MCF 10A (cell line): ENCODE data around the gene ST3GAL4. TPM values are rescaled to one million over a fixed set of nuclear protein-coding genes. Genes with fewer than 3 reads are reported as not detected.
"Not testable (repeated sequence)": the region's sequence is repeated elsewhere in the genome, so short reads cannot be mapped to it uniquely, and the experiment has no call there.

Experiments used
- BruUV-seq: library from RNA; stranded (reverse); fragments of 400-500 nt; replicated peaks from 2 replicates; lab custom pipeline; 2021; lab: Mats Ljungman, UMichigan
- CTCF ChIA-PET: fragments of 300-600 bp; sonication (Branson Sonifier 250); formaldehyde crosslinking; extraction: SDS; loops from one replicate; lab custom pipeline; 2021; ENCODE audit warnings: antibody characterized with exemption, inconsistent platforms; lab: Yijun Ruan, JAX
- POLR2A ChIA-PET: fragments of 300-600, 350-650 bp; sonication (Branson Sonifier 250); formaldehyde crosslinking; extraction: SDS; loops from one replicate; lab custom pipeline; 2020; ENCODE audit warnings: antibody characterized with exemption, inconsistent platforms; lab: Yijun Ruan, JAX
- DNase-seq: peaks from one replicate; pipeline ENCODE4 v3.0.0-alpha.2; 2018; ENCODE audit not compliant: unreplicated experiment
- H3K27ac Mint-ChIP-seq: one replicate; pipeline ENCODE4 v1.8.0; 2022; ENCODE audit warnings: mild to moderate bottlenecking, low read depth, mixed read lengths; ENCODE audit not compliant: unreplicated experiment
- H3K27me3 Mint-ChIP-seq: one replicate; pipeline ENCODE4 v1.8.0; 2022; ENCODE audit warnings: mixed read lengths; ENCODE audit not compliant: insufficient read depth, unreplicated experiment
- H3K36me3 Mint-ChIP-seq: one replicate; pipeline ENCODE4 v1.8.0; 2022; ENCODE audit warnings: mild to moderate bottlenecking, moderate library complexity, mixed read lengths; ENCODE audit not compliant: insufficient read depth, unreplicated experiment
- H3K4me1 Mint-ChIP-seq: one replicate; pipeline ENCODE4 v1.8.0; 2022; ENCODE audit warnings: mixed read lengths; ENCODE audit not compliant: insufficient read depth, unreplicated experiment
- H3K4me3 Mint-ChIP-seq: one replicate; pipeline ENCODE4 v1.8.0; 2022; ENCODE audit warnings: mild to moderate bottlenecking, moderate library complexity, mixed read lengths; ENCODE audit not compliant: unreplicated experiment
- H3K9me3 Mint-ChIP-seq: one replicate; pipeline ENCODE4 v1.8.0; 2022; ENCODE audit warnings: mixed read lengths; ENCODE audit not compliant: unreplicated experiment
- CTCF ChIP-seq: fragments of 200-600 bp; IDR thresholded peaks from one replicate; pipeline ENCODE4 v1.8.0; 2022; ENCODE audit warnings: antibody characterized with exemption, mild to moderate bottlenecking; ENCODE audit not compliant: unreplicated experiment
- intact Hi-C: fragments of 100-400 bp; cut with micrococcal nuclease; formaldehyde crosslinking; loops from 2 replicates; pipeline ENCODE4 v1.14.1; 2022
- total RNA-seq: library from RNA; stranded (reverse); gene quantifications from 2 replicates; pipeline ENCODE4 v1.2.3, GENCODE V29; 2022

ST3GAL4 gene
- total RNA-seq, 1 experiment from 2014 or later, result 15.3 TPM

GRCh38 chr11:126375726-126376125, 20.2 kb downstream of the ST3GAL4 start:
- no TSS peak for BruUV-seq
- intact Hi-C loops, result no loop called here
- no peak for TF ChIP-seq CTCF
- ChIA-PET CTCF (no interaction called here), POLR2A (no interaction called here)
- Mint-ChIP-seq H3K9me3 (no peaks in the 10 kb centered on the region), H3K27ac (peak overlapping the region; percentile 16), H3K27me3 (no peaks in the 10 kb centered on the region), H3K4me1 (peaks cover 26% of the 10 kb centered on the region), H3K4me3 (no peak overlapping the region), H3K36me3 (peaks cover 12% of the 10 kb centered on the region)
- peak; percentile 80 for DNase-seq

GRCh38 chr11:126378763-126379162, 23.3 kb downstream of the ST3GAL4 start:
- CTCF ChIA-PET, result no interaction called here
- no peak for TF ChIP-seq CTCF
- intact Hi-C loops, result no loop called here
- no TSS peak for BruUV-seq
- no peak overlapping the region for H3K27ac Mint-ChIP-seq
- POLR2A ChIA-PET, result interaction anchor here (0.5 kb wide), 1 partner anchor 729 kb away, joined by 8 read pairs; no protein-coding TSS in a partner anchor
- H3K4me1 Mint-ChIP-seq, result peaks cover 15% of the 10 kb centered on the region
- no peak overlapping the region for H3K4me3 Mint-ChIP-seq
- no peak for DNase-seq
- H3K36me3 Mint-ChIP-seq, result peaks cover 10% of the 10 kb centered on the region
- H3K27me3 Mint-ChIP-seq, result no peaks in the 10 kb centered on the region
- no peaks in the 10 kb centered on the region for H3K9me3 Mint-ChIP-seq

GRCh38 chr11:126380909-126381308, 25.4 kb downstream of the ST3GAL4 start:
- Mint-ChIP-seq H3K27ac (no peak overlapping the region), H3K9me3 (no peaks in the 10 kb centered on the region), H3K4me1 (peaks cover 14% of the 10 kb centered on the region), H3K4me3 (no peak overlapping the region), H3K27me3 (no peaks in the 10 kb centered on the region), H3K36me3 (no peaks in the 10 kb centered on the region)
- POLR2A ChIA-PET, result no interaction called here
- no TSS peak for BruUV-seq
- intact Hi-C loops, result no loop called here
- CTCF ChIA-PET, result interaction anchor here (1.4 kb wide), 1 partner anchor 10 kb away, joined by 4 read pairs; no protein-coding TSS in a partner anchor
- no peak for DNase-seq
- TF ChIP-seq CTCF, result no peak

- DNase-seq, BruUV-seq, H3K27ac Mint-ChIP-seq, H3K27me3 Mint-ChIP-seq, H3K9me3 Mint-ChIP-seq, intact Hi-C loops, H3K4me3 Mint-ChIP-seq, H3K36me3 Mint-ChIP-seq, POLR2A ChIA-PET, CTCF ChIA-PET: not testable (repeated sequence)
- H3K4me1 Mint-ChIP-seq, result peaks cover 23% of the 10 kb centered on the region
Measured at GRCh38 chr11:126381960-126382359, 26.5 kb downstream of the ST3GAL4 start.

- H3K9me3 Mint-ChIP-seq, H3K4me3 Mint-ChIP-seq, H3K27ac Mint-ChIP-seq, POLR2A ChIA-PET, BruUV-seq, intact Hi-C loops, DNase-seq, CTCF ChIA-PET, H3K36me3 Mint-ChIP-seq, H3K27me3 Mint-ChIP-seq: not testable (repeated sequence)
- peaks cover 27% of the 10 kb centered on the region for H3K4me1 Mint-ChIP-seq
Measured at GRCh38 chr11:126382641-126383040, 27.2 kb downstream of the ST3GAL4 start.
